Testis (tissue), 2 donors: ENCODE results near the gene EEIG1.

Experiments
- POLR2A ChIP-seq: fragments of 450-650 bp; IDR thresholded peaks from one replicate; pipeline ENCODE4 v1.6.1; 2017; ENCODE audit warnings: antibody characterized with exemption, mild to moderate bottlenecking, moderate library complexity
- TF ChIP-seq, protein P1 (sequence below), 3 experiments: fragments of 450-650 bp in 2 of 3; fragments of 200-600 bp in 1 of 3; sonication (generic) in 1 of 3; IDR thresholded peaks; one replicate each; pipeline ENCODE4 v1.5.1; 2016 to 2019; ENCODE audit warnings: antibody characterized with exemption in 3 of 3, mild to moderate bottlenecking in 2 of 3, moderate library complexity in 1 of 3

DNA sequence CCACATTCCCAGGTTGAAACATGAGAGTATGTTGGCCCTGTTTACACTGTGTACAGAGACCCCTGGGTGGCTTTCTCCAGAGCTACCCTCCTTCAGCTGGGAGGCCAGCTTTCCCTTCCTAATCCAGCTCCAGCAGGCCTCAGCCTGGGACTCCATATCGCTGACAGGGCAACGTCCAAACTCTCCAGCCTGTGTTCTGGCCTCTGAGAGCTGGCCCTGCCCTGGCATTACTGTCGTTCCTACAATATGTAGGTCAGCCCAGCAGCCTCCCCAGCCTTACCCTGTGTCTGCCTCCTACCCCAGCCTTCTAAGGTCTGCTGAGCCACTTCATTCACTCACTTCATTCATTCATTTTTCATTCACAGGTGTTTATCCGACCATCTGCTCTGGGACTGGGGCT is 8.3 kb upstream of the EEIG1 start:
- TF ChIP-seq, protein P1, sequence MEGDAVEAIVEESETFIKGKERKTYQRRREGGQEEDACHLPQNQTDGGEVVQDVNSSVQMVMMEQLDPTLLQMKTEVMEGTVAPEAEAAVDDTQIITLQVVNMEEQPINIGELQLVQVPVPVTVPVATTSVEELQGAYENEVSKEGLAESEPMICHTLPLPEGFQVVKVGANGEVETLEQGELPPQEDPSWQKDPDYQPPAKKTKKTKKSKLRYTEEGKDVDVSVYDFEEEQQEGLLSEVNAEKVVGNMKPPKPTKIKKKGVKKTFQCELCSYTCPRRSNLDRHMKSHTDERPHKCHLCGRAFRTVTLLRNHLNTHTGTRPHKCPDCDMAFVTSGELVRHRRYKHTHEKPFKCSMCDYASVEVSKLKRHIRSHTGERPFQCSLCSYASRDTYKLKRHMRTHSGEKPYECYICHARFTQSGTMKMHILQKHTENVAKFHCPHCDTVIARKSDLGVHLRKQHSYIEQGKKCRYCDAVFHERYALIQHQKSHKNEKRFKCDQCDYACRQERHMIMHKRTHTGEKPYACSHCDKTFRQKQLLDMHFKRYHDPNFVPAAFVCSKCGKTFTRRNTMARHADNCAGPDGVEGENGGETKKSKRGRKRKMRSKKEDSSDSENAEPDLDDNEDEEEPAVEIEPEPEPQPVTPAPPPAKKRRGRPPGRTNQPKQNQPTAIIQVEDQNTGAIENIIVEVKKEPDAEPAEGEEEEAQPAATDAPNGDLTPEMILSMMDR (IDR thresholded peaks at IDR 0.05): no peak
- no peak for TF ChIP-seq POLR2A
